HCT116 (cell line): ENCODE results near the gene ZSCAN5A.

Experiments
- CEBPB ChIP-seq: IDR thresholded peaks from 2 replicates; pipeline ENCODE4 v1.6.1; 2012; ENCODE audit warnings: low read depth
- EZH2phosphoT487 ChIP-seq: fragments of 200-600 bp; IDR thresholded peaks from 2 replicates; pipeline ENCODE4 v1.6.1; 2018; ENCODE audit warnings: antibody characterized with exemption, borderline replicate concordance
- JUND ChIP-seq: IDR thresholded peaks from 2 replicates; pipeline ENCODE4 v1.6.1; 2012
- POLR2AphosphoS5 ChIP-seq: IDR thresholded peaks from 2 replicates; pipeline ENCODE4 v1.6.1; 2011; ENCODE audit warnings: mild to moderate bottlenecking, low read depth, low read length, moderate library complexity
- SIN3A ChIP-seq: IDR thresholded peaks from 2 replicates; pipeline ENCODE4 v1.6.1; 2012; ENCODE audit warnings: low read depth
- TCF7L2 ChIP-seq: IDR thresholded peaks from 2 replicates; pipeline ENCODE4 v1.7.0; 2011; ENCODE audit warnings: borderline replicate concordance, inconsistent platforms; ENCODE audit not compliant: insufficient read depth, insufficient read length; ENCODE audit errors: extremely low read depth
- ZFX ChIP-seq: fragments of 450-650 bp; IDR thresholded peaks from 2 replicates; pipeline ENCODE4 v1.6.1; 2017
- TF ChIP-seq, protein P1 (sequence below), 3 experiments: fragments of 200-600 bp in 1 of 3; sonication (generic) in 1 of 3; IDR thresholded peaks in 2 of 3; conservative IDR thresholded peaks in 1 of 3; 2 replicates each; pipeline ENCODE4 v1.5.1; 2012 to 2017; ENCODE audit warnings: low read depth in 2 of 3, low read length in 2 of 3, antibody characterized with exemption in 1 of 3, borderline replicate concordance in 1 of 3, control low read depth in 1 of 3, mild to moderate bottlenecking in 1 of 3, mixed read lengths in 1 of 3, mixed run types in 1 of 3, moderate library complexity in 1 of 3; ENCODE audit not compliant: insufficient read depth in 1 of 3
- TF ChIP-seq, protein P2 (sequence below): IDR thresholded peaks from 2 replicates; pipeline ENCODE4 v1.6.1; 2012; ENCODE audit warnings: low read depth
- TF ChIP-seq, protein P3 (sequence below): IDR thresholded peaks from 2 replicates; pipeline ENCODE4 v1.6.1; 2012

DNA sequence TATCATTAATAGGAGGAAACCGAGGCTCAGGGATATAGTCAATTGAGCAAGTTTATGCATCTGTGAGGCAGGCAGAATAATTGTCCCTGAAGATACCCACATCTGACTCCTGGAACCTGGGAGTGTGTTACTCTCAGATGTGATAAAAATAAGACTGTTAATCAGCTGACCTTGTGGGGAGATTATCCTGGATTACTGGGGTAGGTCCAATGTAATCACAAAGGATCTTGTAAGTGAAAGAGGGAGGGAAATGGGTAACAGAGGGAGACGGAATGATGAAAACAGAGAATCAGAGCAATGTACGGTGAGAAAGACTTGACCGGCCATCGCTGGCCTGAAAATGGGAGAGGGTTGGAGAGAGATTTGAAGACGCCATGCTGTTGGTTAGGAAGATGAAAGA is 45.3 kb downstream of the ZSCAN5A start:
- TF ChIP-seq, protein P1, sequence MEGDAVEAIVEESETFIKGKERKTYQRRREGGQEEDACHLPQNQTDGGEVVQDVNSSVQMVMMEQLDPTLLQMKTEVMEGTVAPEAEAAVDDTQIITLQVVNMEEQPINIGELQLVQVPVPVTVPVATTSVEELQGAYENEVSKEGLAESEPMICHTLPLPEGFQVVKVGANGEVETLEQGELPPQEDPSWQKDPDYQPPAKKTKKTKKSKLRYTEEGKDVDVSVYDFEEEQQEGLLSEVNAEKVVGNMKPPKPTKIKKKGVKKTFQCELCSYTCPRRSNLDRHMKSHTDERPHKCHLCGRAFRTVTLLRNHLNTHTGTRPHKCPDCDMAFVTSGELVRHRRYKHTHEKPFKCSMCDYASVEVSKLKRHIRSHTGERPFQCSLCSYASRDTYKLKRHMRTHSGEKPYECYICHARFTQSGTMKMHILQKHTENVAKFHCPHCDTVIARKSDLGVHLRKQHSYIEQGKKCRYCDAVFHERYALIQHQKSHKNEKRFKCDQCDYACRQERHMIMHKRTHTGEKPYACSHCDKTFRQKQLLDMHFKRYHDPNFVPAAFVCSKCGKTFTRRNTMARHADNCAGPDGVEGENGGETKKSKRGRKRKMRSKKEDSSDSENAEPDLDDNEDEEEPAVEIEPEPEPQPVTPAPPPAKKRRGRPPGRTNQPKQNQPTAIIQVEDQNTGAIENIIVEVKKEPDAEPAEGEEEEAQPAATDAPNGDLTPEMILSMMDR (IDR thresholded peaks at IDR 0.05 in 2 of 3, conservative IDR thresholded peaks at IDR 0.05 in 1 of 3; ENCODE audit: borderline replicate concordance in 1 of 3, insufficient read depth in 1 of 3, low read depth in 2 of 3, low read length in 2 of 3), result no peak
- no peak for TF ChIP-seq EZH2phosphoT487
- TF ChIP-seq ZFX, result no peak
- no peak for TF ChIP-seq POLR2AphosphoS5
- TF ChIP-seq TCF7L2, result no peak
- TF ChIP-seq SIN3A, result no peak
- no peak for TF ChIP-seq JUND
- TF ChIP-seq, protein P2, sequence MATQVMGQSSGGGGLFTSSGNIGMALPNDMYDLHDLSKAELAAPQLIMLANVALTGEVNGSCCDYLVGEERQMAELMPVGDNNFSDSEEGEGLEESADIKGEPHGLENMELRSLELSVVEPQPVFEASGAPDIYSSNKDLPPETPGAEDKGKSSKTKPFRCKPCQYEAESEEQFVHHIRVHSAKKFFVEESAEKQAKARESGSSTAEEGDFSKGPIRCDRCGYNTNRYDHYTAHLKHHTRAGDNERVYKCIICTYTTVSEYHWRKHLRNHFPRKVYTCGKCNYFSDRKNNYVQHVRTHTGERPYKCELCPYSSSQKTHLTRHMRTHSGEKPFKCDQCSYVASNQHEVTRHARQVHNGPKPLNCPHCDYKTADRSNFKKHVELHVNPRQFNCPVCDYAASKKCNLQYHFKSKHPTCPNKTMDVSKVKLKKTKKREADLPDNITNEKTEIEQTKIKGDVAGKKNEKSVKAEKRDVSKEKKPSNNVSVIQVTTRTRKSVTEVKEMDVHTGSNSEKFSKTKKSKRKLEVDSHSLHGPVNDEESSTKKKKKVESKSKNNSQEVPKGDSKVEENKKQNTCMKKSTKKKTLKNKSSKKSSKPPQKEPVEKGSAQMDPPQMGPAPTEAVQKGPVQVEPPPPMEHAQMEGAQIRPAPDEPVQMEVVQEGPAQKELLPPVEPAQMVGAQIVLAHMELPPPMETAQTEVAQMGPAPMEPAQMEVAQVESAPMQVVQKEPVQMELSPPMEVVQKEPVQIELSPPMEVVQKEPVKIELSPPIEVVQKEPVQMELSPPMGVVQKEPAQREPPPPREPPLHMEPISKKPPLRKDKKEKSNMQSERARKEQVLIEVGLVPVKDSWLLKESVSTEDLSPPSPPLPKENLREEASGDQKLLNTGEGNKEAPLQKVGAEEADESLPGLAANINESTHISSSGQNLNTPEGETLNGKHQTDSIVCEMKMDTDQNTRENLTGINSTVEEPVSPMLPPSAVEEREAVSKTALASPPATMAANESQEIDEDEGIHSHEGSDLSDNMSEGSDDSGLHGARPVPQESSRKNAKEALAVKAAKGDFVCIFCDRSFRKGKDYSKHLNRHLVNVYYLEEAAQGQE, result no peak
- TF ChIP-seq, protein P3, sequence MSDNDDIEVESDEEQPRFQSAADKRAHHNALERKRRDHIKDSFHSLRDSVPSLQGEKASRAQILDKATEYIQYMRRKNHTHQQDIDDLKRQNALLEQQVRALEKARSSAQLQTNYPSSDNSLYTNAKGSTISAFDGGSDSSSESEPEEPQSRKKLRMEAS, result no peak
- TF ChIP-seq CEBPB, result no peak
